HepG2 (cell line): ENCODE measurements around the gene EEFSEC. TPM values are rescaled to one million over a fixed set of nuclear protein-coding genes. Genes with fewer than 3 reads are reported as not detected.
A peak's percentile ranks its signal among the peaks of the same experiment; 100 is the strongest.

ENCODE experiments used
- EED ChIP-seq: sonication (generic); formaldehyde crosslinking; IDR thresholded peaks from 2 replicates; pipeline ENCODE4 v1.5.0; 2020; ENCODE audit warnings: mild to moderate bottlenecking, missing genetic modification reagents
- HMGA1 ChIP-seq: sonication (generic); formaldehyde crosslinking; conservative IDR thresholded peaks from 2 replicates; pipeline ENCODE4 v1.4.0; 2020; ENCODE audit warnings: missing genetic modification reagents
- ISL2 ChIP-seq: sonication (generic); formaldehyde crosslinking; IDR thresholded peaks from 2 replicates; pipeline ENCODE4 v1.5.0; 2020; ENCODE audit warnings: missing genetic modification reagents
- MAZ ChIP-seq, 2 experiments: sonication (generic) in 1 of 2; formaldehyde crosslinking in 1 of 2; IDR thresholded peaks; 2 replicates each; pipeline versions ENCODE4 v1.5.0 to v1.6.1; 2012 to 2020; ENCODE audit warnings: low read depth in 2 of 2, mild to moderate bottlenecking in 2 of 2, borderline replicate concordance in 1 of 2, improper control_type of control experiment in 1 of 2, low read length in 1 of 2, missing genetic modification reagents in 1 of 2, moderate library complexity in 1 of 2
- NR3C1 ChIP-seq: sonication (generic); formaldehyde crosslinking; IDR thresholded peaks from 2 replicates; pipeline ENCODE4 v1.4.0; 2020; ENCODE audit warnings: missing genetic modification reagents
- PRMT3 ChIP-seq: sonication (generic); formaldehyde crosslinking; IDR thresholded peaks from 2 replicates; pipeline ENCODE4 v1.8.1; 2022; ENCODE audit warnings: low read depth, mild to moderate bottlenecking, moderate library complexity, missing genetic modification reagents, borderline replicate concordance
- RFX3 ChIP-seq: IDR thresholded peaks from 2 replicates; pipeline ENCODE4 v1.6.1; 2016; ENCODE audit warnings: missing biosample characterization, missing genetic modification reagents
- SCMH1 ChIP-seq: sonication (generic); formaldehyde crosslinking; IDR thresholded peaks from 2 replicates; pipeline ENCODE4 v1.9.0; 2021; ENCODE audit warnings: missing genetic modification reagents, mild to moderate bottlenecking, borderline replicate concordance
- SP5 ChIP-seq: IDR thresholded peaks from 2 replicates; pipeline ENCODE4 v1.6.1; 2016; ENCODE audit warnings: low read depth, borderline replicate concordance
- SRF ChIP-seq: IDR thresholded peaks from 2 replicates; pipeline ENCODE4 v1.6.1; 2011; ENCODE audit warnings: mild to moderate bottlenecking, low read depth, low read length, moderate library complexity
- TBX3 ChIP-seq: fragments of 450-650 bp; IDR thresholded peaks from 2 replicates; pipeline ENCODE4 v1.6.1; 2017; ENCODE audit warnings: antibody characterized with exemption, mild to moderate bottlenecking, inconsistent platforms, borderline replicate concordance
- ZBTB3 ChIP-seq: sonication (generic); formaldehyde crosslinking; IDR thresholded peaks from 2 replicates; pipeline ENCODE4 v1.4.0; 2020; ENCODE audit warnings: low read depth, mild to moderate bottlenecking, moderate library complexity, missing genetic modification reagents, borderline replicate concordance
- ZNF333 ChIP-seq: sonication (generic); formaldehyde crosslinking; IDR thresholded peaks from 2 replicates; pipeline ENCODE4 v1.4.0; 2020; ENCODE audit warnings: mild to moderate bottlenecking, missing genetic modification reagents, borderline replicate concordance
- ZNF577 ChIP-seq: sonication (generic); formaldehyde crosslinking; IDR thresholded peaks from 2 replicates; pipeline ENCODE4 v1.4.0; 2020; ENCODE audit warnings: mild to moderate bottlenecking, low read depth, missing genetic modification reagents, borderline replicate concordance
- ZNF7 ChIP-seq: IDR thresholded peaks from 2 replicates; pipeline ENCODE4 v1.6.1; 2016; ENCODE audit warnings: missing biosample characterization, missing genetic modification reagents
- ZNF781 ChIP-seq: sonication (generic); formaldehyde crosslinking; IDR thresholded peaks from 2 replicates; pipeline ENCODE4 v1.5.1; 2020; ENCODE audit warnings: borderline replicate concordance, mild to moderate bottlenecking, missing genetic modification reagents; ENCODE audit errors: not compliant biosample characterization
- ZSCAN21 ChIP-seq: sonication (generic); formaldehyde crosslinking; IDR thresholded peaks from 2 replicates; pipeline ENCODE4 v1.8.0; 2022; ENCODE audit warnings: mild to moderate bottlenecking, missing genetic modification reagents, moderate library complexity, borderline replicate concordance
- polyA plus RNA-seq, 8 experiments: library from polyadenylated mRNA; depleted of rRNA in 3 of 8; stranded (reverse) in 7 of 8; unstranded in 1 of 8; fragments of >200 nt; fragmentation: Illumina TruSeq in 4 of 8; extraction: Trizol in 4 of 8; gene quantifications; 2 replicates each; pipeline versions ENCODE4 v1.2.1 to v1.2.3, GENCODE V29; 2011 to 2016; ENCODE audit warnings: low read depth in 4 of 8, missing spikeins in 1 of 8, mixed read lengths in 1 of 8; ENCODE audit not compliant: insufficient read depth in 1 of 8
- total RNA-seq, 5 experiments: library from RNA; depleted of rRNA; stranded (reverse); fragments of >200 nt; fragmentation: Illumina TruSeq; extraction: Trizol; gene quantifications; 2 replicates each; pipeline ENCODE4 v1.2.3, GENCODE V29; 2016; ENCODE audit warnings: low read depth in 1 of 5
- TF ChIP-seq, protein P1 (sequence below), 2 experiments: fragments of 450-650 bp in 1 of 2; sonication (generic) in 1 of 2; formaldehyde crosslinking; IDR thresholded peaks; 2 replicates each; pipeline versions ENCODE4 v1.5.0 to v1.8.0; 2020 to 2022; ENCODE audit warnings: mild to moderate bottlenecking in 1 of 2, missing genetic modification reagents in 1 of 2
- TF ChIP-seq, protein P2 (sequence below): sonication (generic); formaldehyde crosslinking; IDR thresholded peaks from 2 replicates; pipeline ENCODE4 v1.5.0; 2020; ENCODE audit warnings: mild to moderate bottlenecking, missing genetic modification reagents
- TF ChIP-seq, protein P3 (sequence below): sonication (generic); formaldehyde crosslinking; IDR thresholded peaks from 2 replicates; pipeline ENCODE4 v1.8.0; 2022; ENCODE audit warnings: mild to moderate bottlenecking, missing genetic modification reagents
- TF ChIP-seq, protein P4 (sequence below): sonication (generic); formaldehyde crosslinking; IDR thresholded peaks from 2 replicates; pipeline ENCODE4 v1.4.0; 2020; ENCODE audit warnings: missing genetic modification reagents, borderline replicate concordance

EEFSEC gene
- total and polyA plus RNA-seq, 2 of the 13 experiments (the other 11 are each of a cell fraction or from before 2014, with no cell fraction given) = 6.4 to 24.2 TPM

DNA sequence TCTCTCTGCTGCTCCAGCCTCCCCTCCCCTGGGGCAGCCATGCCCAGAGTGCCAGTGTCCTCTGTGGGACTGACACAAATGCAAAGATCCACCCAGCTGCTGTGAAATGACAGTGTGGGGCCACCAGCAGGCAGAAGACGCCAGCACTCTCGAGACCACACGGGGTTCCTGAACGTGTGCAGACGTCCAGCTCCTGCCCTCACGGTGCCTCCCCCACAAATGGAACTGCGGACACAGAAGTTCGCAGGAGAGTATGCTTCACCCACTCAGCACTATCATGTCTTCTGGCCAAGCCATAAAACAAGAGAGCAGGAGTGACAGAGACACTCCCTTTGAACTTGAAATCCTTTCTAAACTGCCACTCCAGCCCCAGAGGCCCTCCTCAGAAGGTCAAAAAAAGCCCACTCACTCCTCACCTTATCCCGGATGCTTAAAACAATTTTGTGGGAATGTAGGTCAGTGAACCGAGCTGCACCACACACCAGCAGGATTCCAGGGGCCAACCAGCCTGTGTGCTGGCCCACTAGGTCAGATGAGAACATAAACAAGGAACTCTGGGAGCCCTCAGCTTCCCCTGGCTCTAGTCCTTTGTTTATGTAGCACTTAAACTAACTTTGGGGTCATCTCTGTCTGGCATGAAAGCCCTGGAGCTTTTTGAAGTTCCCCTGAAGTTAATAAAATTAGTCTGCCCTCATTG, 200.9 kb downstream of the EEFSEC start (continued):
- TF ChIP-seq ZNF577 (CRISPR knock-in tag) (no peak), ZNF7 (no peak), ZNF781 (no peak), MAZ (IDR thresholded peaks at IDR 0.05; ENCODE audit: borderline replicate concordance, low read depth, low read length) (no peak), MAZ (CRISPR knock-in tag; IDR thresholded peaks at IDR 0.05; ENCODE audit: low read depth) (0 out of 2 replicates have a peak, but pooled peaks have one; percentile 36), ZBTB3 (CRISPR knock-in tag) (no peak), PRMT3 (no peak), EED (no peak), NR3C1 (CRISPR knock-in tag) (no peak), ZSCAN21 (CRISPR knock-in tag) (no peak), RFX3 (CRISPR knock-in tag) (no peak), SCMH1 (no peak), SP5 (no peak), SRF (no peak), ISL2 (CRISPR knock-in tag) (peak; percentile 61; the same call in 1 of the 2 replicates), HMGA1 (CRISPR knock-in tag) (no peak), ZNF333 (no peak), TBX3 (no peak)
- TF ChIP-seq, protein P1, sequence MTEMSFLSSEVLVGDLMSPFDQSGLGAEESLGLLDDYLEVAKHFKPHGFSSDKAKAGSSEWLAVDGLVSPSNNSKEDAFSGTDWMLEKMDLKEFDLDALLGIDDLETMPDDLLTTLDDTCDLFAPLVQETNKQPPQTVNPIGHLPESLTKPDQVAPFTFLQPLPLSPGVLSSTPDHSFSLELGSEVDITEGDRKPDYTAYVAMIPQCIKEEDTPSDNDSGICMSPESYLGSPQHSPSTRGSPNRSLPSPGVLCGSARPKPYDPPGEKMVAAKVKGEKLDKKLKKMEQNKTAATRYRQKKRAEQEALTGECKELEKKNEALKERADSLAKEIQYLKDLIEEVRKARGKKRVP (CRISPR knock-in tag; IDR thresholded peaks at IDR 0.05) = no peak
- TF ChIP-seq, protein P2, sequence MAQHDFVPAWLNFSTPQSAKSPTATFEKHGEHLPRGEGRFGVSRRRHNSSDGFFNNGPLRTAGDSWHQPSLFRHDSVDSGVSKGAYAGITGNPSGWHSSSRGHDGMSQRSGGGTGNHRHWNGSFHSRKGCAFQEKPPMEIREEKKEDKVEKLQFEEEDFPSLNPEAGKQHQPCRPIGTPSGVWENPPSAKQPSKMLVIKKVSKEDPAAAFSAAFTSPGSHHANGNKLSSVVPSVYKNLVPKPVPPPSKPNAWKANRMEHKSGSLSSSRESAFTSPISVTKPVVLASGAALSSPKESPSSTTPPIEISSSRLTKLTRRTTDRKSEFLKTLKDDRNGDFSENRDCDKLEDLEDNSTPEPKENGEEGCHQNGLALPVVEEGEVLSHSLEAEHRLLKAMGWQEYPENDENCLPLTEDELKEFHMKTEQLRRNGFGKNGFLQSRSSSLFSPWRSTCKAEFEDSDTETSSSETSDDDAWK (CRISPR knock-in tag) = no peak
- TF ChIP-seq, protein P3, sequence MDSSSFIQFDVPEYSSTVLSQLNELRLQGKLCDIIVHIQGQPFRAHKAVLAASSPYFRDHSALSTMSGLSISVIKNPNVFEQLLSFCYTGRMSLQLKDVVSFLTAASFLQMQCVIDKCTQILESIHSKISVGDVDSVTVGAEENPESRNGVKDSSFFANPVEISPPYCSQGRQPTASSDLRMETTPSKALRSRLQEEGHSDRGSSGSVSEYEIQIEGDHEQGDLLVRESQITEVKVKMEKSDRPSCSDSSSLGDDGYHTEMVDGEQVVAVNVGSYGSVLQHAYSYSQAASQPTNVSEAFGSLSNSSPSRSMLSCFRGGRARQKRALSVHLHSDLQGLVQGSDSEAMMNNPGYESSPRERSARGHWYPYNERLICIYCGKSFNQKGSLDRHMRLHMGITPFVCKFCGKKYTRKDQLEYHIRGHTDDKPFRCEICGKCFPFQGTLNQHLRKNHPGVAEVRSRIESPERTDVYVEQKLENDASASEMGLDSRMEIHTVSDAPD (CRISPR knock-in tag) = no peak
- TF ChIP-seq, protein P4, sequence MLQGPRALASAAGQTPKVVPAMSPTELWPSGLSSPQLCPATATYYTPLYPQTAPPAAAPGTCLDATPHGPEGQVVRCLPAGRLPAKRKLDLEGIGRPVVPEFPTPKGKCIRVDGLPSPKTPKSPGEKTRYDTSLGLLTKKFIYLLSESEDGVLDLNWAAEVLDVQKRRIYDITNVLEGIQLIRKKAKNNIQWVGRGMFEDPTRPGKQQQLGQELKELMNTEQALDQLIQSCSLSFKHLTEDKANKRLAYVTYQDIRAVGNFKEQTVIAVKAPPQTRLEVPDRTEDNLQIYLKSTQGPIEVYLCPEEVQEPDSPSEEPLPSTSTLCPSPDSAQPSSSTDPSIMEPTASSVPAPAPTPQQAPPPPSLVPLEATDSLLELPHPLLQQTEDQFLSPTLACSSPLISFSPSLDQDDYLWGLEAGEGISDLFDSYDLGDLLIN (CRISPR knock-in tag) = no peak
